ENCODE data around the gene MVB12B.

- TF ChIP-seq CTCF (IDR thresholded peaks at IDR 0.05) (no peak), POLR2A (IDR thresholded peaks at IDR 0.05) (no peak), EP300 (IDR thresholded peaks at IDR 0.05) (no peak)
Measured at GRCh38 chr9:126551812-126552211, 225.2 kb downstream of the MVB12B start.

Measured in tibial nerve (tissue), 4 donors.